ENCODE data around the gene NRG2. TPM values are rescaled to one million over a fixed set of nuclear protein-coding genes. Genes with fewer than 3 reads are reported as not detected.

NRG2 gene
- total RNA-seq, 2 experiments from 2014 or later = 0.10 to 0.14 TPM

GRCh38 chr5:139908749-139909148 lies 134.3 kb downstream of the NRG2 start:
- Mint-ChIP-seq H3K36me3 (no peaks in the 10 kb centered on the region), H3K4me3 (no peak overlapping the region), H3K27me3 (peaks cover 1% of the 10 kb centered on the region), H3K4me1 (no peaks in the 10 kb centered on the region), H3K27ac (no peak overlapping the region), H3K9me3 (no peaks in the 10 kb centered on the region)
- DNase-seq = no peak

- Mint-ChIP-seq H3K27ac (no peak overlapping the region), H3K4me3 (no peak overlapping the region), H3K27me3 (peaks cover 20% of the 10 kb centered on the region), H3K4me1 (no peaks in the 10 kb centered on the region), H3K9me3 (no peaks in the 10 kb centered on the region), H3K36me3 (no peaks in the 10 kb centered on the region)
- no peak for DNase-seq
These were observed 136.4 kb downstream of the NRG2 start for GRCh38 chr5:139906661-139907060.

DNA sequence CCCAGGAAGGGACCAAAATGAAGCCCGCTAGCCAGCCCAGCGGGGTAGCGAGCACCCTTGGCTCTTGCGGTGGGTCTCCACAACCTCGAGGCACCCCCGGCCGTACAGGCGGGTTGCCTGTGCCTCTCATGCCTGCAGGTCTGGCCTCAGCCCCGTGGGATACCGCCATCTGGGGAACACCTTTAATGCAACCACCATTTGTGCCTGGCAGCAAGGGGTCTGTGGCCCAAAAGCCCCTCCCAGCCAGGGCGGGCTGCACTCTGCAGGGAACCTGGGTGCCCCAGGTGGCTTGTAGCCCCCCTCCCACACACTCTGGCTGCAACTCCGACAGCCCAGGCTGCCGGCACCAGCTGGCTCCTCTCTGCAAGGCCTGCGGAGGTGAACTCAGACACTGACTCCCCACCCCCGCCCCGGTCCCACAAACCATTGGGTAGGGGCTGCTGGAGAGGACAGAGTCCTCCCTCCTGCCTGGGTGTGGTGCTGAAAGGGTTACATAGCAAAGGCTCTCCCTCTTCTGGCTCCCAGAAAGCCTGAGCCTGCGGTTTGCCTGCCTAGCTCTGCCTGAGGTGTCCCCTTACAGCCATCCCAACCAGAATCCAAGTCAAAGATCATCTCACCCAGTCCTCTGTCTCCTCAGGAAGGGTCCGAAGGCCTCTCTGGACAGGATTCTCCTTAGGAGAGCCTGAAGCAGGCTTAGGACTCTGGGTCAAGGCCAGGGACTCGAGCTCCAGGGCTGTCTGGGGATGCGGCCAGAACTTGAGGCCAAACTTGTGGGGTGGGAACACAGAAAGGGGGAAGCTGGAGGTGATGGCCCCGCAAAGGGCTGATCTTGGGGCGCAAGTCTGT lies 138.1 kb downstream of the NRG2 start:
- H3K4me3 Mint-ChIP-seq = no peak overlapping the region

DNA sequence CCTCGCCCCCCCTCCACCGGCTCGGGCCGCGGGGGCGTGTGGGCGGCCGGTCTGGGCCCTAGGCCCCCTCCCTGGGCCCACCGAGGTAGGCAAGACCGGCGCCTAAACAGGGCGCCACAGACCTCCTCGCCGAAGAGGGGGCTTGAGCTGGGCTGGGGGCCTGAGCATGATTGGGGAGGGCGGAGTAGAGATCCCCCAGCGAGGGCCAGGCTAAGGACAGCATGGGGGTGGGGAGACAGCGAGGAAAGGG lies 138.6 kb downstream of the NRG2 start:
- no peak overlapping the region for H3K27ac Mint-ChIP-seq
- H3K27me3 Mint-ChIP-seq = peaks cover 30% of the 10 kb centered on the region
- H3K9me3 Mint-ChIP-seq = no peaks in the 10 kb centered on the region
- no peak overlapping the region for H3K4me3 Mint-ChIP-seq
- no peak for DNase-seq
- no peaks in the 10 kb centered on the region for H3K4me1 Mint-ChIP-seq
- no peaks in the 10 kb centered on the region for H3K36me3 Mint-ChIP-seq

More for the DNA sequence above, 138.1 kb downstream of the NRG2 start:
- no peak for DNase-seq
- Mint-ChIP-seq H3K9me3 (no peaks in the 10 kb centered on the region), H3K4me1 (no peaks in the 10 kb centered on the region), H3K27me3 (peaks cover 29% of the 10 kb centered on the region), H3K36me3 (no peaks in the 10 kb centered on the region), H3K27ac (no peak overlapping the region)

GRCh38 chr5:139903795-139904565 lies 139.1 kb downstream of the NRG2 start:
- Mint-ChIP-seq H3K27ac (no peak overlapping the region), H3K4me1 (no peaks in the 10 kb centered on the region), H3K4me3 (no peak overlapping the region), H3K36me3 (no peaks in the 10 kb centered on the region), H3K27me3 (peaks cover 32% of the 10 kb centered on the region), H3K9me3 (no peaks in the 10 kb centered on the region)
- peak; percentile 46 for DNase-seq

GRCh38 chr5:139903450-139903794 lies 139.7 kb downstream of the NRG2 start:
- H3K36me3 Mint-ChIP-seq = no peaks in the 10 kb centered on the region
- no peak overlapping the region for H3K4me3 Mint-ChIP-seq
- no peaks in the 10 kb centered on the region for H3K9me3 Mint-ChIP-seq
- H3K27me3 Mint-ChIP-seq = peaks cover 32% of the 10 kb centered on the region
- no peak for DNase-seq
- H3K27ac Mint-ChIP-seq = no peak overlapping the region
- no peaks in the 10 kb centered on the region for H3K4me1 Mint-ChIP-seq

- peaks cover 32% of the 10 kb centered on the region for H3K27me3 Mint-ChIP-seq
- H3K9me3 Mint-ChIP-seq = no peaks in the 10 kb centered on the region
These were observed 141.1 kb downstream of the NRG2 start for GRCh38 chr5:139901986-139902385.

GRCh38 chr5:139901251-139901575 lies 141.9 kb downstream of the NRG2 start:
- Mint-ChIP-seq H3K4me1 (no peaks in the 10 kb centered on the region), H3K27me3 (peaks cover 37% of the 10 kb centered on the region), H3K27ac (no peak overlapping the region), H3K36me3 (no peaks in the 10 kb centered on the region), H3K9me3 (no peaks in the 10 kb centered on the region), H3K4me3 (no peak overlapping the region)
- DNase-seq = no peak

More at GRCh38 chr5:139901986-139902385, 141.1 kb downstream of the NRG2 start:
- no peak overlapping the region for H3K4me3 Mint-ChIP-seq
- H3K27ac Mint-ChIP-seq = no peak overlapping the region
- no peaks in the 10 kb centered on the region for H3K36me3 Mint-ChIP-seq
- no peak for DNase-seq
- no peaks in the 10 kb centered on the region for H3K4me1 Mint-ChIP-seq

- no peak overlapping the region for H3K4me3 Mint-ChIP-seq
- DNase-seq = no peak
- no peaks in the 10 kb centered on the region for H3K9me3 Mint-ChIP-seq
- no peaks in the 10 kb centered on the region for H3K4me1 Mint-ChIP-seq
- H3K27ac Mint-ChIP-seq = no peak overlapping the region
- H3K36me3 Mint-ChIP-seq = no peaks in the 10 kb centered on the region
- peaks cover 37% of the 10 kb centered on the region for H3K27me3 Mint-ChIP-seq
These were observed 142.4 kb downstream of the NRG2 start for GRCh38 chr5:139900546-139901250.

DNA sequence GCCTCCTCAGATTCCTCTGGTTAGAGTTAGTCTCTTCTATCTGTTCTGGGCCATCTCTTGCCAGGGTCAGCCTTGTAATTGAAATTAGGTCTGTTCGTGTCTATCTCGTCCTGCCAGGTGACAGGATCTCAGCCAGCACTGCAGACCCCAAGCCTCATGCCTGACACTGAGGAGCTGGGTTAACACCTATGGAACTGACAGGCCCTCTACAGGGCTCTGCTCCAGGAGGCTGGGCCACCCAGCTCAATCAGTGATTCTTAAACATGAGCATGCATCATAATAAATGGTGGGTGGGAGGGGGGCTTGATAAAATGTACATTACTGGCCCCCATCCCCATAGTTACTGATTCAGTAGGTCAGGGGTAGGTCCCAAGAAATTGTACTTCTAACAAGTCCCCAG lies 144.1 kb downstream of the NRG2 start:
- H3K36me3 Mint-ChIP-seq = no peaks in the 10 kb centered on the region
- H3K4me3 Mint-ChIP-seq = no peak overlapping the region
- H3K27ac Mint-ChIP-seq = no peak overlapping the region
- H3K27me3 Mint-ChIP-seq = peaks cover 37% of the 10 kb centered on the region
- H3K4me1 Mint-ChIP-seq = no peaks in the 10 kb centered on the region
- H3K9me3 Mint-ChIP-seq = no peaks in the 10 kb centered on the region
- DNase-seq = no peak

DNA sequence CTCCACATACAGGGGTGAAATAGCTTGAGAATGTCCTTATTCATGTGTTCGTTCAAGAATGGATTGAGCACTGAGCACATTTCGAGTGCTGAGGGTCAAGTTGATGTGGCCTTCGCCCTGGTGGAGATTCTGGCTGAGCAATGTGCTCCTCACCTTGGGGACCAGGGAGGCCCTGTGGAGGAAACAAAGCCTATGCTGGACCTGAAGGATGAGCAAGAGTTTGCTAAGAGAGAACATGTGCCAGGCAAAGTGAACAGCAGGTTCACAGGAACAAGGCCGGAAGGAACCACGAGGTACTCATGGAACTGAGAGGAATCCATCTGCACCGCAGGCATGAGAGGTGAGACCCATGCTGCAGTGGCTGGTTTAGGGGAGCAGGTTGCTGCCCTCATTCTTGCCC lies 145.1 kb downstream of the NRG2 start:
- Mint-ChIP-seq H3K4me3 (no peak overlapping the region), H3K27ac (no peak overlapping the region), H3K36me3 (no peaks in the 10 kb centered on the region), H3K9me3 (no peaks in the 10 kb centered on the region), H3K27me3 (peaks cover 32% of the 10 kb centered on the region), H3K4me1 (no peaks in the 10 kb centered on the region)
- DNase-seq = no peak

DNA sequence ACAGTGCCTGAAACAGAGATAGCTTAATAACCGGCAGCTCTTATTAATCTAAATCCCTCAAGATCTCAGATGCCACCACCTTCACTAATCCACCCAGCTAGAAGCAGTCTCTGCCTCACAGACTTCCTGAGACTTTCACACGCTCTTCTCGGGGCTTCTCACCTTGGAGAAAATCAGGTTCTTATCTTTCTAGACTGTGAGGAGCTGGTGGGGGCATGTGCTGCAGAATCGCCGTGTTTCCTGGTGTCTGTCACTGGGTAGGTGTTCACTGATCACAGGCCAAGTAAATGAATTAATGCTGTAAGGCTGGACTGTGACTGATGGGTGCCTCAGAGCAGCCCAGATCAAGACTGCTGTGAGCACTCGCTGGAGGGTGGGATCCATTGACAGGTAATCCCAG lies 145.8 kb downstream of the NRG2 start:
- DNase-seq = no peak
- no peaks in the 10 kb centered on the region for H3K4me1 Mint-ChIP-seq
- no peak overlapping the region for H3K27ac Mint-ChIP-seq
- H3K4me3 Mint-ChIP-seq = no peak overlapping the region
- H3K36me3 Mint-ChIP-seq = no peaks in the 10 kb centered on the region
- H3K9me3 Mint-ChIP-seq = no peaks in the 10 kb centered on the region
- H3K27me3 Mint-ChIP-seq = peaks cover 26% of the 10 kb centered on the region

- Mint-ChIP-seq H3K4me3 (no peak overlapping the region), H3K4me1 (no peaks in the 10 kb centered on the region), H3K27me3 (peaks cover 21% of the 10 kb centered on the region), H3K9me3 (no peaks in the 10 kb centered on the region), H3K27ac (no peak overlapping the region), H3K36me3 (no peaks in the 10 kb centered on the region)
- DNase-seq = no peak
These were observed 146.4 kb downstream of the NRG2 start for GRCh38 chr5:139896718-139897117.

- H3K27me3 Mint-ChIP-seq = peaks cover 12% of the 10 kb centered on the region
- no peak for DNase-seq
- H3K4me3 Mint-ChIP-seq = no peak overlapping the region
- H3K27ac Mint-ChIP-seq = no peak overlapping the region
- H3K36me3 Mint-ChIP-seq = no peaks in the 10 kb centered on the region
- H3K9me3 Mint-ChIP-seq = no peaks in the 10 kb centered on the region
- no peaks in the 10 kb centered on the region for H3K4me1 Mint-ChIP-seq
These were observed 147.5 kb downstream of the NRG2 start for GRCh38 chr5:139895647-139896046.

GRCh38 chr5:139895046-139895445 lies 148.1 kb downstream of the NRG2 start:
- H3K9me3 Mint-ChIP-seq = no peaks in the 10 kb centered on the region
- no peak for DNase-seq
- H3K27ac Mint-ChIP-seq = no peak overlapping the region
- no peak overlapping the region for H3K4me3 Mint-ChIP-seq
- H3K4me1 Mint-ChIP-seq = no peaks in the 10 kb centered on the region
- peaks cover 17% of the 10 kb centered on the region for H3K27me3 Mint-ChIP-seq
- H3K36me3 Mint-ChIP-seq = no peaks in the 10 kb centered on the region
